Measurements from ENCODE around the gene MAEA.

The MAEA gene

DNA sequence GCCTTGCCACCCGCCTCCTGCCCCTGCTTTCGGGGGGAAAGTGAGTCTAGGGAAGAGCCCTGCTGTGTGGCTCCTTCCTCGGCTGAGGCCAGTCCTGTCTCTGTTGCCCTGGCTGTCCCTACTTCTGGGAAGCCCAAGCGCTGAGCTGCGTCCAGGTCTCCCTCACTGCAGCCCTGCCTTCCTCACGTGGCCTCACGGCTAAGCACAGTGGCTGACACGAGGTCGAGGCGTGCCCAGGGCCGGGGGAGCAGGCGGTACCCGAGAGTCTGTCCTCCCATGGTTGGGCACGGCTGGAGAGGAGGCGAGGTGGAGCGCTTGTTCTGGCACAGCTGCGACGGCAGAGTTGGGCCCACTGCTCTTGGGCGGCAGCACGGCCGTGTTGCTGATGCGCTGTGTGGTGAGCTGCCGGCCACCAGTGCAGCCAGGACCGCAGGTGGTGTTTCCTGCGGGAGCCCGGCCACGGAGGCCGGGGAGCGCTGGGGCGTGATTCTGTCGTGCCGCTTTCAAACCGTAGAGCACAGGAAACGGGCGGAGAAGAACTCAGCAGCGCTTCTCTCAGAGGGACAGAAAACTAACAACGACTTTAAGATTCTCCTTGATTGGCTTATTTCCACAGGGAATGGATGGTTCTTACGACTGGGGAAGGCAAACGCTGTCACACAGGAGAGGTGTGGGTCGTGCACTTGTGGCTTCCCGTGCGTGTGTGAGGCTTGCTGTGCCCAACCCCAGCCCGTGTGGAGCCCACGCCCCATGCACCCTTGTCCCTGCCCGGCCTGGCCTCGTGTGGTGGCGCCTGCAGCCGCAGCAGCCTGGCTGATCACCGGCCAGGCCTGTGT lies 21.3 kb downstream of the MAEA start:
- TF ChIP-seq, protein P1, sequence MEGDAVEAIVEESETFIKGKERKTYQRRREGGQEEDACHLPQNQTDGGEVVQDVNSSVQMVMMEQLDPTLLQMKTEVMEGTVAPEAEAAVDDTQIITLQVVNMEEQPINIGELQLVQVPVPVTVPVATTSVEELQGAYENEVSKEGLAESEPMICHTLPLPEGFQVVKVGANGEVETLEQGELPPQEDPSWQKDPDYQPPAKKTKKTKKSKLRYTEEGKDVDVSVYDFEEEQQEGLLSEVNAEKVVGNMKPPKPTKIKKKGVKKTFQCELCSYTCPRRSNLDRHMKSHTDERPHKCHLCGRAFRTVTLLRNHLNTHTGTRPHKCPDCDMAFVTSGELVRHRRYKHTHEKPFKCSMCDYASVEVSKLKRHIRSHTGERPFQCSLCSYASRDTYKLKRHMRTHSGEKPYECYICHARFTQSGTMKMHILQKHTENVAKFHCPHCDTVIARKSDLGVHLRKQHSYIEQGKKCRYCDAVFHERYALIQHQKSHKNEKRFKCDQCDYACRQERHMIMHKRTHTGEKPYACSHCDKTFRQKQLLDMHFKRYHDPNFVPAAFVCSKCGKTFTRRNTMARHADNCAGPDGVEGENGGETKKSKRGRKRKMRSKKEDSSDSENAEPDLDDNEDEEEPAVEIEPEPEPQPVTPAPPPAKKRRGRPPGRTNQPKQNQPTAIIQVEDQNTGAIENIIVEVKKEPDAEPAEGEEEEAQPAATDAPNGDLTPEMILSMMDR (IDR thresholded peaks at IDR 0.05; ENCODE audit: insufficient read depth, low read depth, low read length, missing control alignments), result no peak
- H3K4me3 ChIP-seq (ENCODE audit: low read length), result no peak overlapping the region
- no peak for DNase-seq (ENCODE audit: low read depth)

DNA sequence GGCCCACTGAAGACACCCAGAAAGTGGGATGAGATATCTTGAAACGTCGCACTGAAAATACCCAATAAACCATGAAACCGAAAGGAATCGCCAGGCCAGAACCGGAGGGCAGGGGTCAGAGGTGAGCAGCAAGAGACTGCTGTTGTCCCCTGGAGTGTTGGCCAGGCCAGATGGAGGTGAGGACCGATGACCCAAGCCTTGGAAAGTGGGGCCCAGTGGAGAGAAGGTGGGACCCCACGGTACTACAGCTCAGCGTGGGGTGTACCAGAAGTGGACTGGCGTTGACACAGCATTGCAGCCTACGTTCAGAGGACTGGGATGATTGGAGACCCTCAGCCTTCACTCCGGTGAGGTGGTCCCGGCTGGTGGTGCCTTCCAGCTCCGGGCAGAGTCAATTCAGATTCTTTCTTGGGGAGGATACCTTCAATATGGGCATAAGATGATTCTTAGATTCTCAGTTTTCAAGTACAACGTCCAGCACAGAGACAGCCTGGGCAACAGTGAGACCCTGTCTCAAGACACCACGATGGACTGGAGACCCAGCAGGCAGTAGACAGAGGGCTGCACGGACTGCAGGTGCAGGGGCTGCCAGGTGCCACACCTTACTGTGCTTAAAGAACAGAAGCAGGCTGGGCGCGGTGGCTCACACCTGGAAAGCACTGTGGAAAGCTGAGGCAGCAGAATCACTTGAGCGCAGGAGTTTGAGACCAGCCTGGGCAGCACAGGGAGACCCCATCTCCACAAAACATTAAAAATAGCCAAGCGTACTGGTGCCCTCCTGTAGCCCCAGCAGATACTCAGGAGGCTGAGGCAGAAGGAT lies 23.3 kb downstream of the MAEA start:
- TF ChIP-seq, protein P1 (IDR thresholded peaks at IDR 0.05; ENCODE audit: insufficient read depth, low read depth, low read length, missing control alignments), result no peak
- no peak for DNase-seq (ENCODE audit: low read depth)
- H3K4me3 ChIP-seq (ENCODE audit: low read length), result no peak overlapping the region

DNA sequence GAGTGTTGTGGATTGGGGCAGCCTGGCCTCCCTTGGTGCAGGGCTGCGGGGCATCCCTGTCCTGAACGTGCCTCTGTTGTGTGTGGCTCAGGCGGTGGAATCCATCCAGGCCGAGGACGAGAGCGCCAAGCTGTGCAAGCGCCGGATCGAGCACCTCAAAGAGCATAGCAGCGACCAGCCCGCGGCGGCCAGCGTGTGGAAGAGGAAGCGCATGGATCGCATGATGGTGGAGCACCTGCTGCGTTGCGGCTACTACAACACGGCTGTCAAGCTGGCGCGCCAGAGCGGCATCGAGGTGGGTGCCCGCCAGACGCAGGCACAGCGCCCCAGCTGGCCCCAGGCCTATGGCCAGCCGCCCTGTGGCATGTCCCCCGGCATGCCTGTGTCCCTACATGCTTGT lies 25.6 kb downstream of the MAEA start:
- no peak for DNase-seq (ENCODE audit: low read depth)
- TF ChIP-seq, protein P1 (IDR thresholded peaks at IDR 0.05; ENCODE audit: insufficient read depth, low read depth, low read length, missing control alignments), result no peak
- H3K4me3 ChIP-seq (ENCODE audit: low read length), result no peak overlapping the region

DNA sequence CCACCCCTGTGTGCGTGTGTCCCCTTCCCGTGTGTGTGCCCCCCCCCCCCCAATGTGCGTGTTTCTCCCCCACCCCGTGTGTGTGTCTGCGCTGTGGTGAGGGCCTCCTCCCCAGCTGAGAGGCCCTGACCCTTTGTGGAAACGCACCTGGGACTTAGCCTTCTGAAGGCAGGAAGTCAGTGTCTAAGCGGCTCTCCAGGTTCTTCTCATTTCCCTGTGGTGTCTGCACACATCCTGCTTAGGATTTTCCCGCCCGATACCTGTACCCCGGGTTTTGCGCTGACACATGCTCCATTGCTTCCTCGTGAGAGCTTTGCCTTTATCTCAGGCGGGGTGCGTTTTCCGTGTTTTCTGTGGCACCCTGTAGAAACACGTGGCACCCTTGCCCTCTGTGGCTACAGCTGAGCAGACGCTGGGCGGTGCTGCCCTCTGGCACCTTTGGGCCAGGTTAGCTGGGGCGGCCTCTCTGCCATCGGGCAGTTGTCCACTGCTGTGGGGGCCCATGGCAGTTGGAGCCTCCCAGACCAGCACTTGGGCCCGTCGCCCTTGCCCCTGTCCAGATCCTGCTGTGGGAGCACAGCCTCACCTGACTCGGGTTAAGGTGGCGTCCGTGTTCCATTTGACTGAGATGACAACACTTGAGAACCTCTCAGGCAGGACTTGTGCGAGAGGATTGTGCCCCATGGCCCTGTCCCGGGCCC lies 26.3 kb downstream of the MAEA start:
- TF ChIP-seq, protein P1 (IDR thresholded peaks at IDR 0.05; ENCODE audit: insufficient read depth, low read depth, low read length, missing control alignments), result no peak
- DNase-seq (ENCODE audit: low read depth), result no peak
- H3K4me3 ChIP-seq (ENCODE audit: low read length), result no peak overlapping the region

DNA sequence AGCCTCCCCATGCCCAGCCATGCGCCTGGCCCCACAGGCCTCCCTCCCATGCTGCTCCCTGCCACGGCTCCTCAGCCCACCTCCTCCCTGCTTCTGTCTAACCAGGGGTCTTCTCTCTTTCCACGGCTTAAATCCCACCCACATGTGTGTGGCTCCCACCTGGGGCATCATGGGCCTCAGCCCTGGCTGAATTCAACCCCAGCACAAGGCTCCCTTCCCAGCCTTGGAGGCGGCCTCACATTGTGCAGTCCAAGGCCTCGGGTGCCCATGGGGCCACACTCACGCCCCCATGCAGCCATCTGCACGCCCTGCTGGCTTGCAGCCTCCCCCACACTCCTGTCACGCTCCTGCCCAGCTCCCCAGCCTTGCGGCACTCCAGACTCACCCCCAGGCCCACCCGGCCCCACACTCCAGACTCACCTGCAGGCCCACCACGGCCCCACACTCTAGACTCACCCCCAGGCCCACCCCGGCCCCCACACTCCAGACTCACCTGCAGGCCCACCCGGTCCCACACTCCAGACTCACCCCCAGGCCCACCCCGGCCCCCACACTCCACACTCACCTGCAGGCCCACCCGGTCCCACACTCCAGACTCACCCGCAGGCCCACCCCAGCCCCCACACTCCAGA lies 27.0 kb downstream of the MAEA start:
- no peak for DNase-seq (ENCODE audit: low read depth)
- no peak overlapping the region for H3K4me3 ChIP-seq (ENCODE audit: low read length)
- TF ChIP-seq, protein P1 (IDR thresholded peaks at IDR 0.05; ENCODE audit: insufficient read depth, low read depth, low read length, missing control alignments), result no peak

DNA sequence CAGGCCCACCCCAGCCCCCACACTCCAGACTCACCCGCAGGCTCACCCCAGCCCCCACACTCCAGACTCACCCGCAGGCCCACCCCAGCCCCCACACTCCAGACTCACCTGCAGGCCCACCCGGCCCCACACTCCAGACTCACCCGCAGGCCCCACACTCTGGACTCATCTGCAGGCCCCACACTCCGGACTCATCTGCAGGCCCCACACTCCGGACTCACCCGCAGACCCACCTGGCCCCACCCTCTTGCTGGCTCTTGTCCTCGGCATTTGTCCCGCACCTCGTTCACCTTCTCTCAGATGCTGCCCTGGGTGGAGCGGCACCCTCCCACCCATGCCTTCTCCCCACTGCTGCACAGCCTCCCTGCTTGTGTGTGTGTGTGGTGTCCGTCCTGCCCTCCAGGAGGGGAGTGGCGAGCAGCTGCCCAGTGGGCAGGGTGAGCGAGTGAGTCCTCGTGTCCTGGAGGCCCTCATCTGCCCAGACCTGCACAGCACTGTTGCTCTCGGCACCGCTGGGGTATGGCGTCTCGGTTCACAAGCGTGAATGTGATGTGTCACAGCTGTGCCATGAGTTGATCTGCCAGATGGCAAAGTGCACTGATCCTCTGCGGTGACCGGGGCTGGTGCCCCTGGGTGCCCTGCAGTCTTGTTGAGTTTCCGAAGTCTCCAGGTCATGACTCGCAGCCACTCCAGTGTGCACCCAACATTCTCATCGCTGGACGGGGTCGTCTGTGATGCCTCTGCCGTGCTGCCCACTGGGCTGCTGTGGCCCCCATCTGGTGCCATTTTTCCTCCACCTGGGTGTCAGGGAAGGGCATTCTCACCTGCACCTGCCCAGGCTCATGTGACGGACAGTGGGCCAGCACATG lies 27.7 kb downstream of the MAEA start:
- no peak for DNase-seq (ENCODE audit: low read depth)
- TF ChIP-seq, protein P1 (IDR thresholded peaks at IDR 0.05; ENCODE audit: insufficient read depth, low read depth, low read length, missing control alignments), result no peak

More for the DNA sequence above, 27.7 kb downstream of the MAEA start:
- H3K4me3 ChIP-seq (ENCODE audit: low read length), result no peak overlapping the region

Data from epithelial cell of esophagus (primary cell).